GM12874 (cell line): Measurements from ENCODE around the gene NTN4.

Experiments used
- CTCF ChIP-seq: IDR thresholded peaks from 2 replicates; pipeline ENCODE4 v1.5.1; 2011; ENCODE audit warnings: low read depth, mild to moderate bottlenecking, control low read depth, low read length, moderate library complexity; ENCODE audit not compliant: insufficient read depth

Gene NTN4

DNA sequence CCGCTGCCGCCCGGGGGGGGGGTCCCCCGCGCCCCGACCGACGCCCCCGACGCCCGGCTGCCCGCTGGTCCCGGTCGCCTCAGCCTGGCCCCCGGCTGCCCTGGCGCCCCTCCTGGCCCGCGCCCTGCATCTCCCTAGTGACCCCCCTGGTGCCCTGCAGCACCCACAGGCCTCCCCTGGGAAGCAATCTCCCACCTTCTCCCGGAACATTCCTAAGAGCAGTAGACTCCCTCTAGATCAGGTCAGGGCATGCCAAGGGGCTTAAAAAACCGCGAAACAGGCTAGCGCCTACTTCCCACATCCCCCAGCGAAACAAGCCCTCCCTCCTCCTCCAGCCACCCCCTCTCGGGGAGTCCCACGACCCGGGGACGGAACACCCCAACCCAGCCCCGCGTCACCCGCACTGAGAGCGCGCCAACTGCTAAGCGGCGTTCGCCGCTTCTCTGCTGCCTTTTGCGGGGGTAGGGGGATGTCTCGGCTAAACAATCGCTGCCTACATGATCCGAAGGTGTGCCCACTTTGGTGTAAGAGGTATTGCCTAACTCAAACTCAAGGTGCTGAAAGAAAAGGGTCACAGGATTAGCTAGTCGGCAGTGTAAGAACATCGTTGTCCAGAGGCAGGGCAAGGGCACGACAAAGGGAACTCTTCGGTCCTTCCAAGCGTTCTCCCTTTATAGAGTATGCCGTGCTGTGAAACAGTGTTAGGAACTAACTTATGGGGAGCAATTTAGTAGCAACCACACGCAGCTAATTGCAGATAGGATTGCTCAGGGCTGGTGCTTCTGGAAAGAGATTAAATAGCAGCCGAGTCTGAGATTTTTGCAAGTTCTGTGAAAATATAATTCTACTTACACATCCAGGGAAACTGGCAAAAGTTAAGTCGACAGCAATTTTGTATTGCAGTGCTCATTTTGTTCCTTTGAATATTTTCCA is 619 bp upstream of the NTN4 start:
- no peak for TF ChIP-seq CTCF

DNA sequence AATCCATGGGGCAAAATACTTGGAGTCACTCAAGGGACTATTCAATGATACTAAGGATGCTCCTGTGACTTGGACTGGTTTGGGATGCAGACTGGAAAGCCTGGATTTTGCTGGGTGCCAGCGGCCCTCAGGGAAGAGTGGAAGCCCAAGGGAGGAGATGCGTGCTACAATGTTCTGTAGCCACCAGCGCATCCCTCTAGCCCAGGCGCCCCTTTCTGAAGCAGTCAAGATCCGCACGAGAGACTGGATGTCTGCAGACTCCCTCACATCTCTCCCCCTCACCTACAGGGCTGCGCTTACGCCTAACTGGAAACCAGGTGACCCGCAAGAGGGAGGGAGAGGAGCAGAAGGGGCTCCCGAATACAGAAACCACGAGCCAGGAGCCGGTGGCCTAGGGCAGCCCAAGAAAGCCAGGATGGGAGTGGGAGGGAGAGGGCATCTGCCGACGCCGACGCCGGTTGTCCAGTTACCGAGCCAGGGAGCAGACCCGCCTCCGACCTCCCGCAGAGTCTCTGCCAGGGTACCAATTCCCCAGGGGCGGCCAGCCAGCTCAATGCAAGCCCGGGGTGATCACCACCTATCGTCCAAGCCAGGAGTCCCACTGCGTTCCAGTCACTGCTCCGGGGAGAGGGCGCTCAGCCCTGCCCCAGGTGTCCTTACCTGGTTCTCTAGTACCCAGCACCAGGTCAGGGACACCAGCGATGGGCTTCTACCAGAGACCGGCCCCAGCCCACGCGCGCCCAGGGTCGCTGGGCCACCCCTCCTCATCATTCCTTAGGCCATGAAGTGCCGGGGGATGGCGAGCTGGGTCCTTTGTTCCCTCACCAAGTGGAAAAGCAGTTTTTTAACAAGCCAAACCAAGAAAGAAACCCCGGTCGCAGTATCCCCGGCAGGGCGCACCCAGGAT is 1.2 kb downstream of the NTN4 start:
- no peak for TF ChIP-seq CTCF

GRCh38 chr12:95788637-95789036 is 1.9 kb downstream of the NTN4 start:
- TF ChIP-seq CTCF = no peak

- TF ChIP-seq CTCF = no peak
Measured at GRCh38 chr12:95787274-95787818, 3.2 kb downstream of the NTN4 start.

- TF ChIP-seq CTCF = no peak
Measured at GRCh38 chr12:95784915-95785314, 5.6 kb downstream of the NTN4 start.

- TF ChIP-seq CTCF = no peak
Measured at GRCh38 chr12:95784286-95784685, 6.3 kb downstream of the NTN4 start.

- TF ChIP-seq CTCF = no peak
Measured at GRCh38 chr12:95774311-95775045, 16.1 kb downstream of the NTN4 start.
